Measurements from ENCODE around the gene LYL1. TPM values are rescaled to one million over a fixed set of nuclear protein-coding genes. Genes with fewer than 3 reads are reported as not detected.

Gene LYL1
- total RNA-seq, 3 donors from 2014 or later (not counting 1 experiment from before 2014, with no cell fraction given), result 2.0 to 7.7 (median 6.7) TPM

GRCh38 chr19:13083008-13083404 lies 19.7 kb downstream of the LYL1 start:
- Histone ChIP-seq H3K9me3 (ENCODE audit: control insufficient read depth, insufficient read depth, low read length) (no peaks in the 10 kb centered on the region), H3K36me3 (ENCODE audit: control insufficient read depth, insufficient read depth, low read length) (no peaks in the 10 kb centered on the region), H3K4me3 (ENCODE audit: low read length) (no peak overlapping the region), H3K27ac (ENCODE audit: low read length) (no peak overlapping the region), H3K4me1 (ENCODE audit: control insufficient read depth, insufficient read depth, low read length) (no peaks in the 10 kb centered on the region), H3K27me3 (ENCODE audit: control insufficient read depth, insufficient read depth, low read length) (no peaks in the 10 kb centered on the region)
- Mint-ChIP-seq H3K4me3 (no peak overlapping the region), H3K9me3 (no peaks in the 10 kb centered on the region), H3K27me3 (ENCODE audit: low read depth in 2 of 2) (peaks cover 0 to 14% of the 10 kb centered on the region in 2 donors), H3K4me1 (no peaks in the 10 kb centered on the region), H3K27ac (no peak overlapping the region), H3K36me3 (no peaks in the 10 kb centered on the region)
- DNase-seq (no peak), ATAC-seq (no peak)
- TF ChIP-seq, protein P1, sequence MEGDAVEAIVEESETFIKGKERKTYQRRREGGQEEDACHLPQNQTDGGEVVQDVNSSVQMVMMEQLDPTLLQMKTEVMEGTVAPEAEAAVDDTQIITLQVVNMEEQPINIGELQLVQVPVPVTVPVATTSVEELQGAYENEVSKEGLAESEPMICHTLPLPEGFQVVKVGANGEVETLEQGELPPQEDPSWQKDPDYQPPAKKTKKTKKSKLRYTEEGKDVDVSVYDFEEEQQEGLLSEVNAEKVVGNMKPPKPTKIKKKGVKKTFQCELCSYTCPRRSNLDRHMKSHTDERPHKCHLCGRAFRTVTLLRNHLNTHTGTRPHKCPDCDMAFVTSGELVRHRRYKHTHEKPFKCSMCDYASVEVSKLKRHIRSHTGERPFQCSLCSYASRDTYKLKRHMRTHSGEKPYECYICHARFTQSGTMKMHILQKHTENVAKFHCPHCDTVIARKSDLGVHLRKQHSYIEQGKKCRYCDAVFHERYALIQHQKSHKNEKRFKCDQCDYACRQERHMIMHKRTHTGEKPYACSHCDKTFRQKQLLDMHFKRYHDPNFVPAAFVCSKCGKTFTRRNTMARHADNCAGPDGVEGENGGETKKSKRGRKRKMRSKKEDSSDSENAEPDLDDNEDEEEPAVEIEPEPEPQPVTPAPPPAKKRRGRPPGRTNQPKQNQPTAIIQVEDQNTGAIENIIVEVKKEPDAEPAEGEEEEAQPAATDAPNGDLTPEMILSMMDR (IDR thresholded peaks at IDR 0.05), result no peak
- intact Hi-C loops (cut with micrococcal nuclease), result no loop called here
- 79% methylated on average over 7 of the region's 7 CpGs for WGBS (ENCODE audit: insufficient coverage)

GRCh38 chr19:13082192-13083007 lies 20.3 kb downstream of the LYL1 start:
- no peak for ATAC-seq
- H3K36me3 ChIP-seq (ENCODE audit: control insufficient read depth, insufficient read depth, low read length), result no peaks in the 10 kb centered on the region
- H3K9me3 Mint-ChIP-seq, result no peaks in the 10 kb centered on the region

GRCh38 chr19:13079542-13079986 lies 23.1 kb downstream of the LYL1 start:
- Histone ChIP-seq H3K9me3 (ENCODE audit: control insufficient read depth, insufficient read depth, low read length) (no peaks in the 10 kb centered on the region), H3K27ac (ENCODE audit: low read length) (no peak overlapping the region), H3K4me3 (ENCODE audit: low read length) (no peak overlapping the region), H3K27me3 (ENCODE audit: control insufficient read depth, insufficient read depth, low read length) (no peaks in the 10 kb centered on the region), H3K36me3 (ENCODE audit: control insufficient read depth, insufficient read depth, low read length) (no peaks in the 10 kb centered on the region), H3K4me1 (ENCODE audit: control insufficient read depth, insufficient read depth, low read length) (no peaks in the 10 kb centered on the region)
- H3K4me1 Mint-ChIP-seq, result no peaks in the 10 kb centered on the region
- H3K36me3 Mint-ChIP-seq, result no peaks in the 10 kb centered on the region
- 51% methylated on average over 16 of the region's 16 CpGs for WGBS (ENCODE audit: insufficient coverage)
- no peak overlapping the region for H3K4me3 Mint-ChIP-seq
- H3K27me3 Mint-ChIP-seq (ENCODE audit: low read depth in 2 of 2), result peaks cover 0 to 13% of the 10 kb centered on the region in 2 donors
- no peaks in the 10 kb centered on the region for H3K9me3 Mint-ChIP-seq
- intact Hi-C loops (cut with micrococcal nuclease), result no loop called here
- H3K27ac Mint-ChIP-seq, result no peak overlapping the region
- ATAC-seq (no peak), DNase-seq (no peak)
- TF ChIP-seq, protein P1 (IDR thresholded peaks at IDR 0.05), result no peak

More at GRCh38 chr19:13082192-13083007, 20.3 kb downstream of the LYL1 start:
- Histone ChIP-seq H3K27me3 (ENCODE audit: control insufficient read depth, insufficient read depth, low read length) (no peaks in the 10 kb centered on the region), H3K4me1 (ENCODE audit: control insufficient read depth, insufficient read depth, low read length) (no peaks in the 10 kb centered on the region), H3K27ac (ENCODE audit: low read length) (no peak overlapping the region), H3K9me3 (ENCODE audit: control insufficient read depth, insufficient read depth, low read length) (no peaks in the 10 kb centered on the region), H3K4me3 (ENCODE audit: low read length) (no peak overlapping the region)
- H3K4me1 Mint-ChIP-seq, result no peaks in the 10 kb centered on the region
- intact Hi-C loops (cut with micrococcal nuclease), result no loop called here
- H3K36me3 Mint-ChIP-seq, result no peaks in the 10 kb centered on the region
- DNase-seq, result no peak
- peaks cover 0 to 17% of the 10 kb centered on the region in 2 donors for H3K27me3 Mint-ChIP-seq (ENCODE audit: low read depth in 2 of 2)
- 82% methylated on average over 14 of the region's 14 CpGs for WGBS (ENCODE audit: insufficient coverage)
- no peak overlapping the region for H3K27ac Mint-ChIP-seq
- TF ChIP-seq, protein P1 (IDR thresholded peaks at IDR 0.05), result no peak
- H3K4me3 Mint-ChIP-seq, result no peak overlapping the region
